Stimulated activated CD8-positive, alpha-beta memory T cell treated with anti-CD3 and anti-CD28 coated beads, Interleukin-15, amount 100 ng/mL, for 24 hours (primary cell): ENCODE results near the gene OR2L2.
"Not testable (repeated sequence)": the region's sequence is repeated elsewhere in the genome, so short reads cannot be mapped to it uniquely, and the experiment has no call there.

Experiments
- DNase-seq: peaks from one replicate; pipeline ENCODE4 v3.0.0-alpha.2; 2020; ENCODE audit warnings: low read depth

Gene OR2L2, protein sequence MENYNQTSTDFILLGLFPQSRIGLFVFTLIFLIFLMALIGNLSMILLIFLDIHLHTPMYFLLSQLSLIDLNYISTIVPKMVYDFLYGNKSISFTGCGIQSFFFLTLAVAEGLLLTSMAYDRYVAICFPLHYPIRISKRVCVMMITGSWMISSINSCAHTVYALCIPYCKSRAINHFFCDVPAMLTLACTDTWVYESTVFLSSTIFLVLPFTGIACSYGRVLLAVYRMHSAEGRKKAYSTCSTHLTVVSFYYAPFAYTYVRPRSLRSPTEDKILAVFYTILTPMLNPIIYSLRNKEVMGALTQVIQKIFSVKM

DNA sequence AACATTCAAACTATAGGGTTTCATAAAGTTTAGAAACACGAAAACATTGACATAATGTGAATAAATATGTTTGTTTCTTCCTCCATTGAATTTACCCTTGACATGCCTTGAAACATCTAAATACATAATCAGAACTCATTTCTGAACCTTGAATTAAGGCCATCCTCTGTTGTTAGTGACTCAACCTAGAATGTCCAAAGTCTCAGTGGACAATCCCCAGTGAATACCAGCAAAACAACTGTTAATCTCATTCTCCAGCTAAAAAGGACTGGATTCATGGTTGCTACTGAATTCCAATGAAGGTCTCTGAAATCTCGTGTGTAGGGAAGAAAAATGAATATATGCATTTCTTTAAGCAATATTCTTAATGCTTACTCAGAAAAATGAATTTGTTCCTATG is at the start of gene OR2L2:
Gene OR2L2, plus strand, starts transcription at position 301 of the 400 bp plus-strand sequence. CDS start 8,198 bp downstream, outside the sequence.
- DNase-seq = no peak

- no peak for DNase-seq
Measured at GRCh38 chr1:247992986-247993385, 36.9 kb upstream of the OR2L2 start.

DNA sequence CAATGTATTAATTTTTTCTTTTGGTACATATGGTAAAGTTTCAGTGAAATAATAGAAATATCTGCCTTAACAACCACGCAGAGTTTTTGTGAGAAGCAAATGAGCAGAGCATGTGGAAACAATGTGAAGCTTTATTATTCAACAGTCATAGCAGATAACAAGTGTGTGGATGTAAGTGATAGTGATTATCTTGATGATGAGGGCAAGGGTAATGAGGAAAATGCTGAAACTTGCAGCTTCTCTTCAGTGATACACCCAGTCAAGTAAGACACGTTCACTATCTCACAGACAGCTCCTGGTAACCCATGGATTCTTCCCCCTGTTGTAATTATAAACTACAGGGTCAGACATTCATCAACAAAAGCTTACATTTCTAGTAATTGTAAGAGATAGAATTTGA is 31.1 kb upstream of the OR2L2 start:
- no peak for DNase-seq

- no peak for DNase-seq
Measured at GRCh38 chr1:248000169-248000568, 29.7 kb upstream of the OR2L2 start.

DNA sequence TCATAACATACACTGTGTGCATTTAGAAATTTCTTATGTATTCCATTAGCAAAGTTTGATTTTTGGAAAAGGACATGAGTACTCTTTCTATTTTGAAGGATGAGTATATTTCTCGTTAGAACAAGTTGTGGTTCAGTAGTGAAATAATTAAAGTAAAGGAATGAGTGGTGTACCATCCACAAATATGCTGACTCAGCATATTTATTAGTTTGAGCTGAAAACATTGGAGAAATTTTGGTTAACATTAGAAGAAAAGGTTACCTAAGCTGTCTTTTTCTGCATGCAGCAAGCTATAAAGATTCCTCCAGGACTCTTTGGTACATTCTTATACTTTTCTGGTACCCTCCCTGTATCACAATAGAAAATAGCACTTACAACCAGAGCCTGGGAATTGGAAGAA is 22.1 kb upstream of the OR2L2 start:
- DNase-seq = no peak

DNA sequence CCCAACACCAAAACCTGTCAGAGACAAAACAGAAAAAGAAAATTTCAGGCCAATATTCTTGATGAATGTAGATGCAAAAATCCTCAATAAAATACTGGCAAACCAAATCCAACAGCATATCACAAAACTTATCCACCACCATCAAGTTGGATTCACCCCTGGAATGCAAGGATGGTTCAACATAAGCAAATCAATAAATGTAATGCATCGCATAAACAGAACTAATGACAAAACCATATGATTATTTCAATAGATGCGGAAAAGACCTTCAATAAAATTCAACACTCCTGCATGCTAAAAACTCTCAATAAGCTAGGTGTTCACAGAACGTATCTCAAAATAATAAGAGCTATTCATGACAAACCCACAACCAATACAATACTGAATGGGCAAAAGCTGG is 20.2 kb upstream of the OR2L2 start:
- DNase-seq = no peak

- no peak for DNase-seq
Measured at GRCh38 chr1:248013229-248013710, 16.6 kb upstream of the OR2L2 start, which contains the start of gene OR2L5. TSS of gene OR2L5 (plus strand) at chr1:248013660. CDS start at chr1:248021948, 8,288 bp downstream.

- DNase-seq = no peak
Measured at GRCh38 chr1:248015803-248016202, 14.1 kb upstream of the OR2L2 start.

- DNase-seq = no peak
Measured at GRCh38 chr1:248045209-248045608, 15.3 kb downstream of the OR2L2 start.

DNA sequence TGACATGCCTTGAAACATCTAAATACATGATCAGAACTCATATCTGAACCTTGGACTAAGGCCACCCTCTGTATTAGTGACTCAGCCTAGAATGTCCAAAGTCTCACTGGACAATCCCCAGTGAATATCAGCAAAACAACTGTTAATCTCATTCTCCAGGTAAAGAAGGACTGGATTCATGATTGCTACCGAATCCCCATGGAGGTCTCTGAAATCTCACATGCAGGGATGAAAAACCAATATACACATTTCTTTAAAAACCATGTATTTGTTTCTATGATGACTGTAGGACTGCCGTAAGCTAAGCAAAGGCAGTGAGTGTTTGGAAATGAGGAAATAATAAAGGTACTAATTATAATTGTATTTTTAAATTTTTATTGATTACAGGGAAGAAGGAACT is 16.7 kb downstream of the OR2L2 start, which contains the start of gene OR2L3:
Gene OR2L3, plus strand, starts transcription at position 301 of the 400 bp plus-strand sequence. CDS start 13,846 bp downstream, outside the sequence.
- DNase-seq = no peak

DNA sequence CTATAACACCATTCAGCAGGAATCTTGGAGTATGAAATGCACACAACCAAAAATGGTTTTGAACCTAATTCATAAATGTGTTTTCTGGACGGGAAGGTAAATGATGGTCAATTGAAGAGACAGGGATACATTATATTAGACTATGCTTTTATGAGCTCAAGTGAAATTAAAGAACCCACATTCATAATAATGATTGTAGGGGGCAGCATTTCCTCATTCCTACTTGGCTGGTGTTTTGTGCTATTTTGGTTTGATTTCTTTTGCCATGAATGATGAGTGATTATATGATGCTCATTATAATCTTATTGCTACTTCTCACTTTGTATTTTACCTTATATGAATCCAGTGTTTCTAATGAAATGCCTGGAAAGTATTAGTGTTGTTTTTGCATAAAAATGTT is 17.1 kb downstream of the OR2L2 start:
- no peak for DNase-seq

DNA sequence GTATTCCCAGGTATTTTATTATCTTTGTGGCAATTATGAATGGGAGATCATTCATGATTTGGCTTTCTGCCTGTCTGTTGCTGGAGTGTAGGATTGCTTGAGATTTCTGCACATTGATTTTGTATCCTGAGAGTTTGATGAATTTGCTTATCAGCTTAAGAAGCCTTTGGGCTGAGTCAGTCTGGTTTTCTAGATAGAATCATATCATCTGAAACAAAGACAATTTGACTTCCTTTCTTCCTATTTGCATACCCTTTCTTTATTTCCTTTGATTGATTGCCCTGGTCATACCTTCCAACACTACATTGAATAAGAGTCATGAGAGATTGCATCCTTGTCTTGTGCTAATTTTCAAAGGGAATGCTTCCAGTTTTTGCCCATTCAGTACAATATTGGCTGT is 24.8 kb downstream of the OR2L2 start:
- DNase-seq = no peak

GRCh38 chr1:248055261-248055660 is 25.4 kb downstream of the OR2L2 start:
- DNase-seq = no peak

DNA sequence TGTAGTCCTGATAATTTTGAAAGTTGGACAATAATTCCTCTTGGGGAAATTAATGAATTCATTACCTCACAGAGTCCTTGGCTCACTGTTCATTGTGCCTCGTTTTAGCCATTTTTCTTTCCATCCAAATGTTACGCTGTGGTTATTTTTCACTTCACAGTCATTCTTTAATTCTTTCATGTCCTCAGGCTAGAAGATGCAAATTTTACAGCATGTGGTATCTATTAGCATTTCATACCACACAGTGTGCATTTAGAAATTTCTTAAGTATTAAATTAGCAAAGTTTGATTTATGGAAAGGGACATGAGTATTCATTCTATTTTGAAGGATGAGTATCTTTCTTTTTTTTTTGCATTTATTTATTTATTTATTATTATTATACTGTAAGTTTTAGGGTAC is 35.2 kb downstream of the OR2L2 start:
- no peak for DNase-seq

DNA sequence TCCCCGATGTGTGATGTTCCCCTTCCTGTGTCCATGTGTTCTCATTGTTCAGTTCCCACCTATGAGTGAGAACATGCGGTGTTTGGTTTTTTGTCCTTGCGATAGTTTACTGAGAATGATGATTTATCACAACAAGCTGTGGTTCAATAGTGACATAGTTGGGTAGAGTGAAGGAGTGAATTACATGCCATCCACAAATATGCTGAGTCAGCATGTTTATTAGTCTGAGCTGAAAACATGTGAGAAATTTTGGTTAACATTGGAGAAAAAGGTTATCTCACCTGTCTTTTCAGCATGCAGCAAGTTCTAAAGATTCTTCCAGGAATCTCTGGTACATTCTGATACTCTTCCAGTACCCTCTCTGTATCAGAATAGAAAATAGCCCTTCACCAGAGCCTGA is 35.7 kb downstream of the OR2L2 start:
- DNase-seq = no peak

DNA sequence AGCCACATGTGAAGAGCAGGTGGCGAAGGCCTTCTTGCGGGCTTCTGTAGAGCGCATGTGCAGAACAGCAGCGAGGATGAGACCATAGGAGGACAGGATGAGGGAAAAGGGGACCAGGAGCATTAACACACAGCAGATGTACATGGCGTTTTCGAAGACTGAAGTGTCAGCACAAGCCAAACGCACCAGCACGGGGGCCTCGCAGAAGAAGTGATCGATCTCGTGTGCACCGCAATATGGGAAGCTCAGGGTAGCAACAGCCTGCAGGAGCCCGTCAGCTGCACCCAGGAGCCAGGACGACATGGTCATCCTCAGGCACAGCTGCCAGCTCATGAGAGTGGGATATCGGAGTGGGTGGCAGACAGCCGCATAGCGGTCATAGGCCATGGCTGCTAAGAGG is 54.0 kb downstream of the OR2L2 start:
- not testable (repeated sequence) for DNase-seq
